Endodermal cell (in vitro differentiated cells): ENCODE data around the gene SRSF10. TPM values are rescaled to one million over a fixed set of nuclear protein-coding genes. Genes with fewer than 3 reads are reported as not detected.
"Not testable (repeated sequence)": the region's sequence is repeated elsewhere in the genome, so short reads cannot be mapped to it uniquely, and the experiment has no call there.

Experiments used
- DNase-seq: peaks from one replicate; pipeline ENCODE4 v3.0.0-alpha.2; 2017
- H3K27ac ChIP-seq: 2 replicates; pipeline ENCODE4 v1.5.1; 2013; ENCODE audit warnings: mild to moderate bottlenecking, low read depth, low read length, moderate library complexity
- H3K27me3 ChIP-seq: 2 replicates; pipeline ENCODE4 v1.6.1; 2013; ENCODE audit warnings: mild to moderate bottlenecking, low read length, moderate library complexity; ENCODE audit not compliant: insufficient read depth, control insufficient read depth, poor library complexity, severe bottlenecking
- H3K36me3 ChIP-seq: 2 replicates; pipeline ENCODE4 v1.7.0; 2013; ENCODE audit warnings: mild to moderate bottlenecking, low read length, moderate library complexity; ENCODE audit not compliant: control insufficient read depth, insufficient read depth
- H3K4me1 ChIP-seq: one replicate; pipeline ENCODE4 v1.7.0; 2013; ENCODE audit warnings: low read length; ENCODE audit not compliant: control insufficient read depth, insufficient read depth
- H3K4me3 ChIP-seq: 2 replicates; pipeline ENCODE4 v1.5.1; 2013; ENCODE audit warnings: mild to moderate bottlenecking, low read length, moderate library complexity
- H3K9ac ChIP-seq: 2 replicates; pipeline ENCODE4 v1.6.1; 2013; ENCODE audit warnings: mild to moderate bottlenecking, low read length, moderate library complexity; ENCODE audit not compliant: poor library complexity, severe bottlenecking; ENCODE audit errors: extremely low read depth
- H3K9me3 ChIP-seq: 2 replicates; pipeline ENCODE4 v1.6.1; 2013; ENCODE audit warnings: mild to moderate bottlenecking, low read length, moderate library complexity; ENCODE audit not compliant: control insufficient read depth
- H3K27ac Mint-ChIP-seq: 2 replicates; pipeline ENCODE4 v1.8.0; 2020; ENCODE audit warnings: mixed read lengths
- H3K27me3 Mint-ChIP-seq: 2 replicates; pipeline ENCODE4 v1.8.0; 2021; ENCODE audit warnings: mild to moderate bottlenecking, mixed read lengths; ENCODE audit not compliant: insufficient read depth
- H3K36me3 Mint-ChIP-seq: 2 replicates; pipeline ENCODE4 v1.8.0; 2020; ENCODE audit warnings: low read depth, mixed read lengths
- H3K4me1 Mint-ChIP-seq: 2 replicates; pipeline ENCODE4 v1.8.0; 2020; ENCODE audit warnings: mixed read lengths
- H3K4me3 Mint-ChIP-seq: 2 replicates; pipeline ENCODE4 v1.8.0; 2020; ENCODE audit warnings: mild to moderate bottlenecking, moderate library complexity, mixed read lengths
- H3K9me3 Mint-ChIP-seq: 2 replicates; pipeline ENCODE4 v1.8.0; 2020; ENCODE audit warnings: mild to moderate bottlenecking, mixed read lengths
- CTCF ChIP-seq: fragments of 200-600 bp; sonication (generic); conservative IDR thresholded peaks from 2 replicates; pipeline ENCODE4 v1.5.0; 2021; ENCODE audit warnings: antibody characterized with exemption, mild to moderate bottlenecking
- WGBS, 2 experiments: methylation state at CpG; one replicate each; pipeline versions ENCODE4 v1.1.5 to v1.1.7; 2013; ENCODE audit warnings: missing lambda C conversion rate in 2 of 2, mixed read lengths in 1 of 2; ENCODE audit not compliant: insufficient coverage in 1 of 2, insufficient read length in 1 of 2; 5-methylcytosine and 5-hydroxymethylcytosine counted together
- total RNA-seq, 2 donors: library from RNA; stranded (reverse); fragmentation: NEBNext Ultra II Directional in 1 of 2; extraction: Animal tissue kit (Norgen Biotek cat#: 25700) in 1 of 2; gene quantifications; 2 replicates in 1 of 2; 3 replicates in 1 of 2; pipeline ENCODE4 v1.2.1, GENCODE V29; 2021

SRSF10 gene
- total RNA-seq, 2 donors from 2014 or later: 162 to 170 TPM

GRCh38 chr1:23996700-23997229, 16.6 kb upstream of the SRSF10 start:
- H3K9ac ChIP-seq: no peak overlapping the region
- H3K27ac ChIP-seq: no peak overlapping the region
- H3K27me3 ChIP-seq: peaks cover 63% of the 10 kb centered on the region
- no peaks in the 10 kb centered on the region for H3K4me1 ChIP-seq
- no peak overlapping the region for H3K27ac Mint-ChIP-seq
- H3K9me3 Mint-ChIP-seq: peaks cover 11% of the 10 kb centered on the region
- H3K4me3 ChIP-seq: no peak overlapping the region
- peaks cover 5% of the 10 kb centered on the region for H3K36me3 Mint-ChIP-seq
- 73 to 87% methylated on average over 5 to 10 of the region's 10 CpGs for WGBS, 2 experiments
- no peak overlapping the region for H3K4me3 Mint-ChIP-seq
- H3K9me3 ChIP-seq: no peaks in the 10 kb centered on the region
- H3K36me3 ChIP-seq: no peaks in the 10 kb centered on the region
- H3K27me3 Mint-ChIP-seq: peaks cover 59% of the 10 kb centered on the region
- peaks cover 13% of the 10 kb centered on the region for H3K4me1 Mint-ChIP-seq
- TF ChIP-seq CTCF: no peak
- no peak for DNase-seq

- Histone ChIP-seq H3K4me1 (no peaks in the 10 kb centered on the region), H3K4me3 (no peak overlapping the region), H3K9ac (no peak overlapping the region), H3K9me3 (no peaks in the 10 kb centered on the region), H3K36me3 (no peaks in the 10 kb centered on the region), H3K27me3 (peaks cover 49% of the 10 kb centered on the region), H3K27ac (no peak overlapping the region)
- Mint-ChIP-seq H3K4me3 (no peak overlapping the region), H3K9me3 (peaks cover 15% of the 10 kb centered on the region), H3K36me3 (peaks cover 8% of the 10 kb centered on the region), H3K4me1 (peaks cover 13% of the 10 kb centered on the region), H3K27me3 (peaks cover 57% of the 10 kb centered on the region), H3K27ac (no peak overlapping the region)
- no peak for TF ChIP-seq CTCF
- WGBS, 2 experiments: 87 to 98% methylated on average over 6 to 10 of the region's 13 CpGs
- no peak for DNase-seq
These were observed 15.3 kb upstream of the SRSF10 start for GRCh38 chr1:23995431-23995837.

- H3K9me3 Mint-ChIP-seq: peaks cover 21% of the 10 kb centered on the region
- H3K9me3 ChIP-seq, H3K27ac ChIP-seq, H3K4me1 ChIP-seq, H3K27ac Mint-ChIP-seq, H3K36me3 ChIP-seq, H3K4me1 Mint-ChIP-seq, H3K4me3 Mint-ChIP-seq, H3K4me3 ChIP-seq, H3K9ac ChIP-seq, H3K36me3 Mint-ChIP-seq, DNase-seq: not testable (repeated sequence)
- 92 to 93% methylated on average over 5 to 13 of the region's 13 CpGs for WGBS, 2 experiments
- peaks cover 33% of the 10 kb centered on the region for H3K27me3 Mint-ChIP-seq
- H3K27me3 ChIP-seq: peaks cover 21% of the 10 kb centered on the region
These were observed 11.9 kb upstream of the SRSF10 start for GRCh38 chr1:23992011-23992410.

DNA sequence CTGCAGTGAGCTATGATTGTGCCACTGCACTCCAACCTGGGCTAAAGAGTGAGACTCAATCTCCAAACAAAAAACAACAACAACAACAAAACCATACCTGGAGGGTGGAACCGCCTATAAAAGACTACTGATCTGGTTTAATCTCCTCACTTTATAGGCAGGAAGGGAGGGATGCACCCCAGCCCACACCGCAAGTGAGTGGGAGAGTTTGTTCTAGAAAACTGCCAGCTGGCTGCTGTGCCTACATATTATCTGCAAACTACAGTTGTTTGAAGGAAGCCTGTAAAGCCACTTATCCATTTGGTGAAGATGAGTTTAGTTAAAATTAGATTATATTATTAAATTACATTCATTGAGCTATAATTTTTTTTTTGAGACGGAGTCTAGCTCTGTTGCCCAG, 9.1 kb upstream of the SRSF10 start:
- Mint-ChIP-seq H3K4me3 (no peak overlapping the region), H3K4me1 (peaks cover 2% of the 10 kb centered on the region), H3K27me3 (peaks cover 13% of the 10 kb centered on the region), H3K27ac (no peak overlapping the region), H3K36me3 (peaks cover 5% of the 10 kb centered on the region), H3K9me3 (peaks cover 19% of the 10 kb centered on the region)
- TF ChIP-seq CTCF: no peak
- peaks cover 6% of the 10 kb centered on the region for H3K9me3 ChIP-seq
- no peak overlapping the region for H3K4me3 ChIP-seq
- H3K9ac ChIP-seq: no peak overlapping the region
- H3K27me3 ChIP-seq: no peaks in the 10 kb centered on the region
- no peak for DNase-seq
- no peaks in the 10 kb centered on the region for H3K36me3 ChIP-seq
- no peak overlapping the region for H3K27ac ChIP-seq
- no peaks in the 10 kb centered on the region for H3K4me1 ChIP-seq
- WGBS, 2 experiments: 90 to 100% methylated on average over 1 to 3 of the region's 3 CpGs

DNA sequence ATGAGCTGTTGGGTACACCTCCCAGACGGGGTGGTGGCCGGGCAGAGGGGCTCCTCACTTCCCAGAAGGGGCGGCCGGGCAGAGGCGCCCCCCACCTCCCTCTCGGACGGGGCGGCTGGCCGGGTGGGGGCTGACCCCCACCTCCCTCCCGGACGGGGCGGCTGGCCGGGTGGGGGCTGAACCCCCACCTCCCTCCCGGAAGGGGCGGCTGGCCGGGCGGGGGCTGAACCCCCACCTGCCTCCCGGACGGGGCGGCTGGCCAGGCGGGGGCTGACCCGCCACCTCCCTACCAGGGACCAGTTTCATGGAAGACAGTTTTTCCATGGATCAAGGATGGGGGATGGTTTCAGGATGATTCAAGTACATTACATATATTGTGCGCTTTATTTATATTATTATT, 6.9 kb upstream of the SRSF10 start:
- not testable (repeated sequence) for H3K4me3 ChIP-seq, H3K27ac Mint-ChIP-seq, H3K4me1 Mint-ChIP-seq, H3K27ac ChIP-seq, H3K4me3 Mint-ChIP-seq, H3K36me3 Mint-ChIP-seq, DNase-seq, H3K27me3 ChIP-seq, H3K36me3 ChIP-seq, H3K9ac ChIP-seq, H3K4me1 ChIP-seq, H3K9me3 ChIP-seq
- peaks cover 17% of the 10 kb centered on the region for H3K9me3 Mint-ChIP-seq
- peaks cover 13% of the 10 kb centered on the region for H3K27me3 Mint-ChIP-seq
- WGBS, 2 experiments: 96 to 98% methylated on average over 7 to 21 of the region's 23 CpGs
